CD4-positive, alpha-beta T cell treated with Interleukin-4 for 4 hours (primary cell): Measurements from ENCODE around the gene CCDC197.

ENCODE experiments used
- DNase-seq: peaks from one replicate; pipeline ENCODE4 v3.0.0-alpha.2; 2020

CCDC197 gene

GRCh38 chr14:93997082-93997481, at the start of gene CCDC197:
TSS of gene CCDC197 (plus strand) at chr14:93997301. CDS start at chr14:93998132, 831 bp downstream.
- no peak for DNase-seq

- no peak for DNase-seq
These were observed 47.5 kb upstream of the CCDC197 start for GRCh38 chr14:93949511-93950075.

- no peak for DNase-seq
These were observed 46.0 kb upstream of the CCDC197 start for GRCh38 chr14:93950948-93951634.

- no peak for DNase-seq
These were observed 45.2 kb upstream of the CCDC197 start for GRCh38 chr14:93951635-93952540.

- no peak for DNase-seq
These were observed 44.3 kb upstream of the CCDC197 start for GRCh38 chr14:93952829-93953228.

GRCh38 chr14:93953263-93953662, 43.8 kb upstream of the CCDC197 start:
- DNase-seq, result no peak

- DNase-seq, result no peak
These were observed 43.2 kb upstream of the CCDC197 start for GRCh38 chr14:93953739-93954515.

- DNase-seq, result no peak
These were observed 42.6 kb upstream of the CCDC197 start for GRCh38 chr14:93954516-93954830.

GRCh38 chr14:93954900-93955849, 41.9 kb upstream of the CCDC197 start:
- peak; percentile 67 for DNase-seq

- DNase-seq, result no peak
These were observed 41.1 kb upstream of the CCDC197 start for GRCh38 chr14:93955850-93956481.

- DNase-seq, result no peak
These were observed 40.4 kb upstream of the CCDC197 start for GRCh38 chr14:93956514-93957332.

- no peak for DNase-seq
These were observed 39.8 kb upstream of the CCDC197 start for GRCh38 chr14:93957333-93957710.

GRCh38 chr14:93957751-93958566, 39.1 kb upstream of the CCDC197 start:
- no peak for DNase-seq

- DNase-seq, result no peak
These were observed 38.4 kb upstream of the CCDC197 start for GRCh38 chr14:93958567-93959238.

GRCh38 chr14:93959239-93960107, 37.6 kb upstream of the CCDC197 start:
- peak; percentile 96 for DNase-seq

- no peak for DNase-seq
These were observed 37.0 kb upstream of the CCDC197 start for GRCh38 chr14:93960108-93960475.

- DNase-seq, result no peak
These were observed 36.2 kb upstream of the CCDC197 start for GRCh38 chr14:93960774-93961438.
